A549 (cell line): ENCODE data around the gene DCAF8. TPM values are rescaled to one million over a fixed set of nuclear protein-coding genes. Genes with fewer than 3 reads are reported as not detected.

Source experiments
- ATAC-seq, 2 experiments: fragments of 200-7000 bp in 1 of 2; fragments of >200 bp in 1 of 2; cut with Nextera tagmentation in 1 of 2; cut with Tn5 transposase in 1 of 2; 3 replicates each; pipeline versions ENCODE4 v1.8.0 to v1.9.1; 2018 to 2020; ENCODE audit warnings: mild to moderate bottlenecking in 1 of 2, moderate library complexity in 1 of 2
- CTCF ChIA-PET: fragments of 300-600 bp; sonication (Branson Sonifier 250); formaldehyde crosslinking; extraction: SDS; loops from one replicate; lab custom pipeline; 2021; ENCODE audit warnings: antibody characterized with exemption, inconsistent platforms; lab: Yijun Ruan, JAX
- POLR2A ChIA-PET: fragments of 350-600 bp; formaldehyde crosslinking; extraction: SDS; loops from one replicate; lab custom pipeline; 2021; ENCODE audit warnings: antibody characterized with exemption, inconsistent platforms; lab: Yijun Ruan, JAX
- DNase-seq, 2 experiments: peaks; one replicate each; pipeline versions ENCODE4 v3.0.0 to v3.0.0-alpha.2; 2011 to 2016; ENCODE audit warnings: low read depth in 1 of 2, low spot score in 1 of 2
- FAIRE-seq: peaks from 2 replicates; lab custom pipeline; 2011; peaks lifted over from hg19 to GRCh38; lab: Jason Lieb, UNC
- H3K27ac ChIP-seq, 2 experiments: fragments of >200 bp; sonication (Bioruptor Twin); formaldehyde crosslinking; 3 replicates each; pipeline ENCODE4 v1.5.1; 2016 to 2017
- H3K4me1 ChIP-seq: fragments of >200 bp; sonication (Bioruptor Twin); formaldehyde crosslinking; 3 replicates; pipeline ENCODE4 v1.6.1; 2016
- H3K4me2 ChIP-seq: fragments of >200 bp; sonication (Bioruptor Twin); formaldehyde crosslinking; 3 replicates; pipeline ENCODE4 v1.6.1; 2016
- H3K4me3 ChIP-seq: fragments of >200 bp; sonication (Bioruptor Twin); formaldehyde crosslinking; 3 replicates; pipeline ENCODE4 v1.5.1; 2016
- H3K9me3 ChIP-seq: fragments of >200 bp; sonication (Bioruptor Twin); formaldehyde crosslinking; 3 replicates; pipeline ENCODE4 v1.6.1; 2016
- CEBPB ChIP-seq, 2 experiments: fragments of >200 bp in 1 of 2; sonication (Bioruptor Twin) in 1 of 2; formaldehyde crosslinking in 1 of 2; IDR thresholded peaks; 2 replicates each; pipeline ENCODE4 v1.6.1; 2012 to 2016
- CHD4 ChIP-seq: fragments of 200-600 bp; sonication (generic); IDR thresholded peaks from 2 replicates; pipeline ENCODE4 v1.6.1; 2016; ENCODE audit warnings: antibody characterized with exemption, mild to moderate bottlenecking, borderline replicate concordance
- FOSB ChIP-seq: fragments of 250-450 bp; sonication (Bioruptor Pico); IDR thresholded peaks from 2 replicates; pipeline ENCODE4 v1.5.0; 2020; ENCODE audit warnings: mild to moderate bottlenecking, moderate library complexity
- HDAC2 ChIP-seq: fragments of 200-600 bp; sonication (generic); IDR thresholded peaks from 2 replicates; pipeline ENCODE4 v1.6.1; 2016
- HEYL ChIP-seq: fragments of 250-450 bp; sonication (Bioruptor Pico); IDR thresholded peaks from 2 replicates; pipeline ENCODE4 v1.8.0; 2021; ENCODE audit warnings: mild to moderate bottlenecking, moderate library complexity
- HOXB5 ChIP-seq: fragments of 250-450 bp; sonication (Bioruptor Pico); IDR thresholded peaks from 2 replicates; pipeline ENCODE4 v1.5.0; 2020; ENCODE audit warnings: mild to moderate bottlenecking, moderate library complexity
- MYC ChIP-seq: IDR thresholded peaks from 2 replicates; pipeline ENCODE4 v1.6.1; 2012; ENCODE audit warnings: mild to moderate bottlenecking, inconsistent platforms, low read length, improper control_type of control experiment, borderline replicate concordance
- NFE2L2 ChIP-seq: fragments of 150-350 bp; conservative IDR thresholded peaks from 2 replicates; pipeline ENCODE4 v1.6.1; 2014; ENCODE audit warnings: low read length
- NR3C1 ChIP-seq: fragments of >200 bp; sonication (Bioruptor Twin); formaldehyde crosslinking; IDR thresholded peaks from 3 replicates; pipeline ENCODE4 v1.6.1; 2017
- PHF8 ChIP-seq: fragments of 200-600 bp; sonication (generic); IDR thresholded peaks from 2 replicates; pipeline ENCODE4 v1.6.1; 2016; ENCODE audit warnings: low read depth, mild to moderate bottlenecking, antibody characterized with exemption, moderate library complexity, borderline replicate concordance
- RAD21 ChIP-seq, 2 experiments: fragments of >200 bp in 1 of 2; sonication (Bioruptor Twin) in 1 of 2; formaldehyde crosslinking in 1 of 2; IDR thresholded peaks in 1 of 2; conservative IDR thresholded peaks in 1 of 2; 2 replicates in 1 of 2; 3 replicates in 1 of 2; pipeline ENCODE4 v1.6.1; 2012 to 2018; ENCODE audit warnings: inconsistent platforms in 1 of 2
- RCOR1 ChIP-seq: fragments of 150-350 bp; IDR thresholded peaks from 2 replicates; pipeline ENCODE4 v1.6.1; 2014; ENCODE audit warnings: antibody characterized with exemption, low read length, low read depth
- RNF2 ChIP-seq: fragments of 200-600 bp; sonication (generic); IDR thresholded peaks from 2 replicates; pipeline ENCODE4 v1.6.1; 2016; ENCODE audit warnings: low read depth, mild to moderate bottlenecking, antibody characterized with exemption, moderate library complexity, borderline replicate concordance
- SMC3 ChIP-seq: fragments of >200 bp; sonication (Bioruptor Twin); formaldehyde crosslinking; IDR thresholded peaks from 3 replicates; pipeline ENCODE4 v1.6.1; 2018; ENCODE audit warnings: inconsistent platforms
- whole genome bisulfite sequencing: methylation state at CpG from one replicate; pipeline ENCODE4 v1.1.6; 2017; ENCODE audit errors: missing lambda C conversion rate; 5-methylcytosine and 5-hydroxymethylcytosine counted together
- polyA plus RNA-seq, 4 experiments: library from polyadenylated mRNA; depleted of rRNA in 3 of 4; stranded (reverse); fragments of >200 nt; fragmentation: RNase III in 1 of 4; extraction: RNeasy Plus Mini Kit Qiagen cat#74134 plus additional on column Dnase treatment in 1 of 4; gene quantifications; 2 replicates in 3 of 4; 3 replicates in 1 of 4; pipeline ENCODE4 v1.2.3, GENCODE V29; 2011 to 2017
- TF ChIP-seq, protein P1 (sequence below): fragments of >200 bp; sonication (Bioruptor Twin); formaldehyde crosslinking; IDR thresholded peaks from 3 replicates; pipeline ENCODE4 v1.5.1; 2016
- TF ChIP-seq, protein P2 (sequence below): fragments of 150-350 bp; IDR thresholded peaks from 2 replicates; pipeline ENCODE4 v1.6.1; 2014; ENCODE audit warnings: low read depth, mild to moderate bottlenecking, low read length
- TF ChIP-seq, protein P3 (sequence below): fragments of 450-650 bp; IDR thresholded peaks from 2 replicates; pipeline ENCODE4 v1.6.1; 2014; ENCODE audit warnings: antibody characterized with exemption

Gene DCAF8
- polyA plus RNA-seq, 2 of the 4 experiments (the other 2 are of a cell fraction), result 69.8 to 113 TPM

- Histone ChIP-seq H3K4me3 (no peak overlapping the region), H3K4me2 (no peak overlapping the region), H3K9me3 (no peaks in the 10 kb centered on the region), H3K27ac (no peak overlapping the region), H3K4me1 (peaks cover 19% of the 10 kb centered on the region; the same call in 2 of the 3 replicates)
- POLR2A ChIA-PET, result interaction anchor here (1.3 kb wide), 1 partner anchor 119 kb away, joined by 4 read pairs; no protein-coding TSS in a partner anchor
- 91% methylated on average over 2 of the region's 2 CpGs for WGBS
- FAIRE-seq (no peak), DNase-seq (no peak), ATAC-seq (no peak)
- TF ChIP-seq FOSB (CRISPR knock-in tag) (no peak), RNF2 (no peak), MYC (no peak), CHD4 (no peak), NFE2L2 (no peak), CEBPB (IDR thresholded peaks at IDR 0.05) (no peak), PHF8 (no peak)
- TF ChIP-seq, protein P1, sequence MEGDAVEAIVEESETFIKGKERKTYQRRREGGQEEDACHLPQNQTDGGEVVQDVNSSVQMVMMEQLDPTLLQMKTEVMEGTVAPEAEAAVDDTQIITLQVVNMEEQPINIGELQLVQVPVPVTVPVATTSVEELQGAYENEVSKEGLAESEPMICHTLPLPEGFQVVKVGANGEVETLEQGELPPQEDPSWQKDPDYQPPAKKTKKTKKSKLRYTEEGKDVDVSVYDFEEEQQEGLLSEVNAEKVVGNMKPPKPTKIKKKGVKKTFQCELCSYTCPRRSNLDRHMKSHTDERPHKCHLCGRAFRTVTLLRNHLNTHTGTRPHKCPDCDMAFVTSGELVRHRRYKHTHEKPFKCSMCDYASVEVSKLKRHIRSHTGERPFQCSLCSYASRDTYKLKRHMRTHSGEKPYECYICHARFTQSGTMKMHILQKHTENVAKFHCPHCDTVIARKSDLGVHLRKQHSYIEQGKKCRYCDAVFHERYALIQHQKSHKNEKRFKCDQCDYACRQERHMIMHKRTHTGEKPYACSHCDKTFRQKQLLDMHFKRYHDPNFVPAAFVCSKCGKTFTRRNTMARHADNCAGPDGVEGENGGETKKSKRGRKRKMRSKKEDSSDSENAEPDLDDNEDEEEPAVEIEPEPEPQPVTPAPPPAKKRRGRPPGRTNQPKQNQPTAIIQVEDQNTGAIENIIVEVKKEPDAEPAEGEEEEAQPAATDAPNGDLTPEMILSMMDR, result no peak
- TF ChIP-seq, protein P2, sequence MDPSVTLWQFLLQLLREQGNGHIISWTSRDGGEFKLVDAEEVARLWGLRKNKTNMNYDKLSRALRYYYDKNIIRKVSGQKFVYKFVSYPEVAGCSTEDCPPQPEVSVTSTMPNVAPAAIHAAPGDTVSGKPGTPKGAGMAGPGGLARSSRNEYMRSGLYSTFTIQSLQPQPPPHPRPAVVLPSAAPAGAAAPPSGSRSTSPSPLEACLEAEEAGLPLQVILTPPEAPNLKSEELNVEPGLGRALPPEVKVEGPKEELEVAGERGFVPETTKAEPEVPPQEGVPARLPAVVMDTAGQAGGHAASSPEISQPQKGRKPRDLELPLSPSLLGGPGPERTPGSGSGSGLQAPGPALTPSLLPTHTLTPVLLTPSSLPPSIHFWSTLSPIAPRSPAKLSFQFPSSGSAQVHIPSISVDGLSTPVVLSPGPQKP, result no peak
- CTCF ChIA-PET, result interaction anchor here (0.5 to 7.1 kb wide), 29 partner anchors 9 to 170 kb away, joined by 3 to 128 read pairs (median 5); partner anchors contain the start of genes CASQ1, DCAF8 and PEA15
These were observed 42.0 kb downstream of the DCAF8 start for GRCh38 chr1:160220301-160220700.

DNA sequence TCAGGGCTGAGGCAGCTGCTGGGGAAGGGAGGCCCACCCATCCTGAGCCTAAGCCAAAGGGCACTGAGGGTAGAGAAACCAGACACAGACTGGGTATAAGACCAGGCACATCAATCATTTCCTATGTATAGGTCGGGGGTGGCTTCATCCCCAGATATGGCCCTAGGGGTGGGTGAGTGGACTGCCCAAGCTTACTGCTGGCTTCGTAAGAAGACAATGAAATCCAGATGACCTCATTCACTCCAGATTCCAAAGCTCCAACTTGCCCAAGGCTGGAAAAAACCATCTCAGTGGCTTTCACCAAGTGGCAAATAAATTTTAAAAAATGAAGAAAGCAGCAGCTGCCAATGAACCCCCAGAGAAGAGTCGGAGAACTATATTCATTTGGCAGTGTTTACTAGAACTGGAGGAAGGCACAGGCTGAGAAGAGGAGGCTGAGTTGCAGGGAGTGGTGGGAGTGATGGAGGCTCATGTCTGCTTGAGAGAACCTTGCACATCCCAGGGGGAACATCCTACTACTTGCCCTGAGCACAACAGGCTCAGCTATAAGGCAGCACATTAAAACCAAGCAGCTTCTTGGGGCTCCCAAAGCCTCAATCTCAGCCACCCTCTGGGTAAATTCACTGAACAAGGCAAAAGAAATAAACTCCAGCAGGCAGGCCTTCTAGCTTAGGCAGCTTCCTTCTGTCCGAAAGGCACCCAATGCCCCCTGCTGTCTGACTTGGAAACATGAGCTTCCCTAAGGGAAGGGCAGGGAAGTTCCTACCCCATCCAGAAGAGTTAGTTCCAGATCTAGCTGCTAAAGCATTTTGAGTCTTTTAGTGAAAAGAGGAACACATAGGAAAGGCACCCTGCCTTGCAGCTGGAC is 43.1 kb downstream of the DCAF8 start:
- DNase-seq (peak; percentile 55 to 70), FAIRE-seq (no peak), ATAC-seq (peak; percentile 87 to 88)
- 0 out of 6 replicates have a peak overlapping the region, but pooled peaks of 1 of the 2 experiments have one; percentile 5 for H3K27ac ChIP-seq
- CTCF ChIA-PET, result interaction anchor here (0.5 to 7.1 kb wide), 38 partner anchors 8 to 759 kb away, joined by 3 to 128 read pairs (median 5); partner anchors contain the start of genes CASQ1, DCAF8 and PEA15
- peaks cover 19% of the 10 kb centered on the region; the same call in 2 of the 3 replicates for H3K4me1 ChIP-seq
- POLR2A ChIA-PET, result interaction anchor here (1.0 to 1.3 kb wide), 2 partner anchors 26 to 118 kb away, joined by 3 to 4 read pairs; no protein-coding TSS in a partner anchor
- no peak overlapping the region for H3K4me3 ChIP-seq
- TF ChIP-seq CHD4 (no peak), SMC3 (peak; percentile 82), RAD21 (conservative IDR thresholded peaks at IDR 0.05 in 1 of 2, IDR thresholded peaks at IDR 0.05 in 1 of 2) (peak; percentile 72 to 74), RCOR1 (no peak), NFE2L2 (no peak), RNF2 (no peak), HOXB5 (no peak), HEYL (CRISPR knock-in tag) (no peak), NR3C1 (no peak), HDAC2 (no peak)
- TF ChIP-seq, protein P3, sequence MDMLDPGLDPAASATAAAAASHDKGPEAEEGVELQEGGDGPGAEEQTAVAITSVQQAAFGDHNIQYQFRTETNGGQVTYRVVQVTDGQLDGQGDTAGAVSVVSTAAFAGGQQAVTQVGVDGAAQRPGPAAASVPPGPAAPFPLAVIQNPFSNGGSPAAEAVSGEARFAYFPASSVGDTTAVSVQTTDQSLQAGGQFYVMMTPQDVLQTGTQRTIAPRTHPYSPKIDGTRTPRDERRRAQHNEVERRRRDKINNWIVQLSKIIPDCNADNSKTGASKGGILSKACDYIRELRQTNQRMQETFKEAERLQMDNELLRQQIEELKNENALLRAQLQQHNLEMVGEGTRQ, result no peak
- TF ChIP-seq, protein P1, result peak; percentile 61
- H3K9me3 ChIP-seq, result no peaks in the 10 kb centered on the region
- H3K4me2 ChIP-seq, result no peak overlapping the region
- WGBS, result 66% methylated on average over 4 of the region's 4 CpGs
